ENCODE results near the gene NSMCE1. TPM values are rescaled to one million over a fixed set of nuclear protein-coding genes. Genes with fewer than 3 reads are reported as not detected.

NSMCE1 gene
- total and polyA plus RNA-seq, 4 donors, result 16.5 to 39.0 (median 21.7) TPM

- TF ChIP-seq, protein P1, sequence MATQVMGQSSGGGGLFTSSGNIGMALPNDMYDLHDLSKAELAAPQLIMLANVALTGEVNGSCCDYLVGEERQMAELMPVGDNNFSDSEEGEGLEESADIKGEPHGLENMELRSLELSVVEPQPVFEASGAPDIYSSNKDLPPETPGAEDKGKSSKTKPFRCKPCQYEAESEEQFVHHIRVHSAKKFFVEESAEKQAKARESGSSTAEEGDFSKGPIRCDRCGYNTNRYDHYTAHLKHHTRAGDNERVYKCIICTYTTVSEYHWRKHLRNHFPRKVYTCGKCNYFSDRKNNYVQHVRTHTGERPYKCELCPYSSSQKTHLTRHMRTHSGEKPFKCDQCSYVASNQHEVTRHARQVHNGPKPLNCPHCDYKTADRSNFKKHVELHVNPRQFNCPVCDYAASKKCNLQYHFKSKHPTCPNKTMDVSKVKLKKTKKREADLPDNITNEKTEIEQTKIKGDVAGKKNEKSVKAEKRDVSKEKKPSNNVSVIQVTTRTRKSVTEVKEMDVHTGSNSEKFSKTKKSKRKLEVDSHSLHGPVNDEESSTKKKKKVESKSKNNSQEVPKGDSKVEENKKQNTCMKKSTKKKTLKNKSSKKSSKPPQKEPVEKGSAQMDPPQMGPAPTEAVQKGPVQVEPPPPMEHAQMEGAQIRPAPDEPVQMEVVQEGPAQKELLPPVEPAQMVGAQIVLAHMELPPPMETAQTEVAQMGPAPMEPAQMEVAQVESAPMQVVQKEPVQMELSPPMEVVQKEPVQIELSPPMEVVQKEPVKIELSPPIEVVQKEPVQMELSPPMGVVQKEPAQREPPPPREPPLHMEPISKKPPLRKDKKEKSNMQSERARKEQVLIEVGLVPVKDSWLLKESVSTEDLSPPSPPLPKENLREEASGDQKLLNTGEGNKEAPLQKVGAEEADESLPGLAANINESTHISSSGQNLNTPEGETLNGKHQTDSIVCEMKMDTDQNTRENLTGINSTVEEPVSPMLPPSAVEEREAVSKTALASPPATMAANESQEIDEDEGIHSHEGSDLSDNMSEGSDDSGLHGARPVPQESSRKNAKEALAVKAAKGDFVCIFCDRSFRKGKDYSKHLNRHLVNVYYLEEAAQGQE (IDR thresholded peaks at IDR 0.05), result no peak
- TF ChIP-seq RAD21 (IDR thresholded peaks at IDR 0.05), result no peak
- TF ChIP-seq TAF1 (conservative IDR thresholded peaks at IDR 0.05), result no peak
- TF ChIP-seq GABPA (IDR thresholded peaks at IDR 0.05 in 1 of 2, conservative IDR thresholded peaks at IDR 0.05 in 1 of 2), result no peak
- no peak for TF ChIP-seq EGR1 (IDR thresholded peaks at IDR 0.05; ENCODE audit: low read depth in 2 of 2)
- no peak for TF ChIP-seq HNF4A (conservative IDR thresholded peaks at IDR 0.05)
- TF ChIP-seq HNF4G (IDR thresholded peaks at IDR 0.05), result no peak
- TF ChIP-seq ZBTB33 (IDR thresholded peaks at IDR 0.05), result no peak
- WGBS, result 88% methylated on average over 9 of the region's 9 CpGs
- Histone ChIP-seq H3K4me1 (ENCODE audit: control insufficient read depth in 4 of 4, insufficient read depth in 4 of 4, low read length in 3 of 4) (peaks cover 0 to 11% (median 2%) of the 10 kb centered on the region in 4 donors), H3K9ac (ENCODE audit: low read depth in 1 of 2, low read length in 2 of 2) (no peak overlapping the region), H3K27me3 (ENCODE audit: control insufficient read depth in 4 of 4, insufficient read depth in 4 of 4, low read length in 3 of 4) (no peaks in the 10 kb centered on the region), H3K27ac (ENCODE audit: low read depth in 1 of 2, low read length in 2 of 2) (no peak overlapping the region), H3K9me3 (ENCODE audit: control insufficient read depth in 4 of 4, low read length in 3 of 4) (no peaks in the 10 kb centered on the region), H3K36me3 (ENCODE audit: control insufficient read depth in 4 of 4, insufficient read depth in 3 of 4, low read depth in 1 of 4, low read length in 3 of 4) (peaks cover 0 to under 1% (median 0%) of the 10 kb centered on the region in 4 donors), H3K4me3 (ENCODE audit: low read depth in 1 of 3, low read length in 3 of 3) (no peak overlapping the region)
- no peak for DNase-seq (ENCODE audit: low spot score)
These were observed 28.5 kb downstream of the NSMCE1 start for GRCh38 chr16:27239906-27240655.

GRCh38 chr16:27239026-27239425 lies 29.5 kb downstream of the NSMCE1 start:
- no peak overlapping the region for H3K9ac ChIP-seq (ENCODE audit: low read depth in 1 of 2, low read length in 2 of 2)
- no peaks in the 10 kb centered on the region for H3K36me3 ChIP-seq (ENCODE audit: control insufficient read depth in 4 of 4, insufficient read depth in 3 of 4, low read depth in 1 of 4, low read length in 3 of 4)
- no peaks in the 10 kb centered on the region for H3K9me3 ChIP-seq (ENCODE audit: control insufficient read depth in 4 of 4, low read length in 3 of 4)
- H3K4me3 ChIP-seq (ENCODE audit: low read depth in 1 of 3, low read length in 3 of 3), result no peak overlapping the region
- H3K4me1 ChIP-seq (ENCODE audit: control insufficient read depth in 4 of 4, insufficient read depth in 4 of 4, low read length in 3 of 4), result peaks cover 2 to 17% (median 4%) of the 10 kb centered on the region in 4 donors
- H3K27me3 ChIP-seq (ENCODE audit: control insufficient read depth in 4 of 4, insufficient read depth in 4 of 4, low read length in 3 of 4), result no peaks in the 10 kb centered on the region
- no peak for DNase-seq (ENCODE audit: low spot score)
- WGBS, result over 99% methylated on average over 5 of the region's 5 CpGs
- no peak overlapping the region for H3K27ac ChIP-seq (ENCODE audit: low read depth in 1 of 2, low read length in 2 of 2)
- TF ChIP-seq RXRA (IDR thresholded peaks at IDR 0.05) (no peak), TAF1 (conservative IDR thresholded peaks at IDR 0.05) (no peak), FOXA2 (IDR thresholded peaks at IDR 0.05) (no peak)

DNA sequence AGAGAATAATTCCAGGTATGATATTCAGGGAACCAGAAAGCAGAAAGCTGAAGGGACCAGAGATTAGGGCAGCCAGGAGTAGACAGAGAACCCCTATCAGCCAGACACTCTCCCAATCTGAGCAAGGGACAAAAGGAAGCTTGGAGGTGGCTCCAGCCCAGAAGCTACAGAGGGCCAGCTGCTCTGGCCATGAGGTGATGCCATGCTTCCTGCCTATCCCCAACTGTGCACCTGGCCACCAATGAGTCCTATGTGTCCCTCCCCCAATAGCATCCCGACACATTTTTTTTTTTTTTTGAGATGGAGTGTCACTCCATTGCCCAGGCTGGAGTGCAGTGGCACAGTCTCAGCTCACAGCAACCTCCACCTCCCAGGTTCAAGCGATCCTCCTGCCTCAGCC lies 30.0 kb downstream of the NSMCE1 start:
- Histone ChIP-seq H3K9me3 (ENCODE audit: control insufficient read depth in 4 of 4, low read length in 3 of 4) (no peaks in the 10 kb centered on the region), H3K9ac (ENCODE audit: low read depth in 1 of 2, low read length in 2 of 2) (no peak overlapping the region), H3K27ac (ENCODE audit: low read depth in 1 of 2, low read length in 2 of 2) (peak overlapping the region in 1 of 2 donors; percentile 65), H3K27me3 (ENCODE audit: control insufficient read depth in 4 of 4, insufficient read depth in 4 of 4, low read length in 3 of 4) (no peaks in the 10 kb centered on the region), H3K4me3 (ENCODE audit: low read depth in 1 of 3, low read length in 3 of 3) (no peak overlapping the region), H3K4me1 (ENCODE audit: control insufficient read depth in 4 of 4, insufficient read depth in 4 of 4, low read length in 3 of 4) (peaks cover 2 to 17% (median 4%) of the 10 kb centered on the region in 4 donors), H3K36me3 (ENCODE audit: control insufficient read depth in 4 of 4, insufficient read depth in 3 of 4, low read depth in 1 of 4, low read length in 3 of 4) (no peaks in the 10 kb centered on the region)
- TF ChIP-seq CTCF (IDR thresholded peaks at IDR 0.05; ENCODE audit: low read depth, low read length, missing input control) (no peak), NR2F2 (IDR thresholded peaks at IDR 0.05) (no peak), EGR1 (IDR thresholded peaks at IDR 0.05; ENCODE audit: low read depth in 2 of 2) (no peak), RXRA (IDR thresholded peaks at IDR 0.05) (no peak)
- no peak for DNase-seq (ENCODE audit: low spot score)
- 96% methylated on average over 2 of the region's 2 CpGs for WGBS
